ENCODE results near the gene FXR2.

FXR2 gene

DNA sequence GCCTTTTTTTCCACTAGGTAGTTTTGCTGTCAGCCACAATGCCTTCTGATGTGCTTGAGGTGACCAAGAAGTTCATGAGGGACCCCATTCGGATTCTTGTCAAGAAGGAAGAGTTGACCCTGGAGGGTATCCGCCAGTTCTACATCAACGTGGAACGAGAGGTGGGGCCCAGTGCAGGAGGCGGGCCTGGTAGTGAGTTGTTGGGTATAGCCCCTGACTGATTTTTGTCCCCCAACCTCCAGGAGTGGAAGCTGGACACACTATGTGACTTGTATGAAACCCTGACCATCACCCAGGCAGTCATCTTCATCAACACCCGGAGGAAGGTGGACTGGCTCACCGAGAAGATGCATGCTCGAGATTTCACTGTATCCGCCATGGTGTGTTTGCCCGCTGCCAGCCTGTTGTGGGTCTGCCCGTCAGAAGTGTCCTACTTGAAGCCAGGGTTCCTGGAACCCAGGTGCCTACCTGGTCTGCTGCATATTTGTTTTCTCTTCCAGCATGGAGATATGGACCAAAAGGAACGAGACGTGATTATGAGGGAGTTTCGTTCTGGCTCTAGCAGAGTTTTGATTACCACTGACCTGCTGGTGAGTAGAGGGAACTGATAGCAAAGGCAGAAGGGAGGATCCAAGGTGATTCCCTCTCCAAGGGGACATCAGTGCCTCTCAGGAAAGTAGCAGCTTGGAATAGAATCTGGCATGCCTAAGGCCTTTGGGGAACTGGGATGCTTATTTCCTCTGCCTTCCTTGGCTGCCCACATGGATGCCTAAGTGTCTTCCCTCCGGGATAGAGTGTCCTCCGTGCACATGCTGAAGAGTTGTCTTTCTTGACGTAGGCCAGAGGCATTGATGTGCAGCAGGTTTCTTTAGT lies 37.1 kb downstream of the FXR2 start:
- CTCF ChIA-PET, result interaction anchor here (0.6 to 0.7 kb wide), 3 partner anchors 11 to 274 kb away, joined by 3 to 5 read pairs (median 3); no protein-coding TSS in a partner anchor
- TF ChIP-seq CTCF (conservative IDR thresholded peaks at IDR 0.05; ENCODE audit: low read depth), result no peak
- peak overlapping the region; percentile 100 for H3K27ac ChIP-seq
- no peak for DNase-seq (ENCODE audit: low spot score)
- POLR2A ChIA-PET (ENCODE audit: low non-redundant PET), result interaction anchor here (0.7 kb wide), 1 partner anchor 10 kb away, joined by 3 read pairs; no protein-coding TSS in a partner anchor

GRCh38 chr17:7576432-7576937 lies 38.2 kb downstream of the FXR2 start:
- peak overlapping the region; percentile 98 for H3K27ac ChIP-seq
- DNase-seq (ENCODE audit: low spot score), result no peak
- ChIA-PET POLR2A (ENCODE audit: low non-redundant PET) (interaction anchor here (3.4 kb wide), 1 partner anchor 13 kb away, joined by 28 read pairs; the partner anchor contains the start of gene SOX15), CTCF (no interaction called here)
- TF ChIP-seq CTCF (conservative IDR thresholded peaks at IDR 0.05; ENCODE audit: low read depth), result no peak

DNA sequence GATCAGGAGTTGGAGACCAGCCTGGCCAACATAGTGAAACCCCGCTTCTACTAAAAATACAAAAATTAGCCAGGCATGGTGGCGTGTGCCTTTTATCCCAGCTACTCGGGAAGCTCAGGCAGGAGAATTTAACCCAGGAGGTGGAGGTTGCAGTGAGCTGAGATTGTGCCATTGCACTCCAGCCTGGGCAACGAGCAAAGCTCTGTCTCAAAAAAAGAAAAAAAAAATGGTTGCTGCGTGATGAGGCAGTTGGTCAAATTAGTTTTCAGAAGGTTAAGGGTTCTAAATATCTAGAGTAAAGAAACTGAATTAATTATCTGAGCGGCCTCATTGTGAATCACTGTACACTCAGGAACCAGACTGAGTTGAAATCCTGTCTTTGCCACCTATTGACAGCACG lies 38.7 kb downstream of the FXR2 start:
- POLR2A ChIA-PET (ENCODE audit: low non-redundant PET), result interaction anchor here (3.4 kb wide), 1 partner anchor 14 kb away, joined by 28 read pairs; the partner anchor contains the start of gene SOX15
- CTCF ChIA-PET, result interaction anchor here (0.6 to 1.4 kb wide), 4 partner anchors 11 to 113 kb away, joined by 3 to 8 read pairs (median 4); partner anchors contain the start of gene WRAP53
- H3K27ac ChIP-seq, result peak overlapping the region; percentile 98
- TF ChIP-seq CTCF (conservative IDR thresholded peaks at IDR 0.05; ENCODE audit: low read depth), result no peak
- no peak for DNase-seq (ENCODE audit: low spot score)

- peak overlapping the region; percentile 98 for H3K27ac ChIP-seq
- no peak for DNase-seq (ENCODE audit: low spot score)
- POLR2A ChIA-PET (ENCODE audit: low non-redundant PET), result interaction anchor here (3.4 kb wide), 1 partner anchor 14 kb away, joined by 28 read pairs; the partner anchor contains the start of gene SOX15
- CTCF ChIA-PET, result interaction anchor here (0.6 to 1.4 kb wide), 4 partner anchors 12 to 113 kb away, joined by 3 to 8 read pairs (median 4); partner anchors contain the start of gene WRAP53
- no peak for TF ChIP-seq CTCF (conservative IDR thresholded peaks at IDR 0.05; ENCODE audit: low read depth)
Measured at GRCh38 chr17:7575481-7575883, 39.2 kb downstream of the FXR2 start.

GRCh38 chr17:7574176-7574953 lies 40.3 kb downstream of the FXR2 start:
- ChIA-PET POLR2A (ENCODE audit: low non-redundant PET) (interaction anchor here (0.6 to 3.4 kb wide), 4 partner anchors 9 to 317 kb away, joined by 4 to 28 read pairs (median 6); partner anchors contain the start of genes MPDU1 and SOX15), CTCF (interaction anchor here (0.9 to 1.4 kb wide), 5 partner anchors 13 to 114 kb away, joined by 3 to 8 read pairs (median 5); partner anchors contain the start of genes SOX15, TP53 and WRAP53)
- H3K27ac ChIP-seq, result peak overlapping the region; percentile 98
- DNase-seq (ENCODE audit: low spot score), result no peak
- no peak for TF ChIP-seq CTCF (conservative IDR thresholded peaks at IDR 0.05; ENCODE audit: low read depth)
